ENCODE measurements around the gene NPAS2.
A peak's percentile ranks its signal among the peaks of the same experiment; 100 is the strongest.

Gene NPAS2

GRCh38 chr2:100796499-100797100, 23.3 kb upstream of the NPAS2 start:
- DNase-seq = no peak

GRCh38 chr2:100799686-100800085, 20.3 kb upstream of the NPAS2 start:
- DNase-seq = no peak

- no peak for DNase-seq
Observed at GRCh38 chr2:100800915-100801314, 19.0 kb upstream of the NPAS2 start.

GRCh38 chr2:100801402-100801801, 18.5 kb upstream of the NPAS2 start:
- DNase-seq = no peak

GRCh38 chr2:100802066-100802465, 17.9 kb upstream of the NPAS2 start:
- no peak for DNase-seq

- DNase-seq = no peak
Observed at GRCh38 chr2:100803334-100803733, 16.6 kb upstream of the NPAS2 start.

GRCh38 chr2:100806550-100806949, 13.4 kb upstream of the NPAS2 start:
- no peak for DNase-seq

- no peak for DNase-seq
Observed at GRCh38 chr2:100807707-100808106, 12.2 kb upstream of the NPAS2 start.

- DNase-seq = no peak
Observed at GRCh38 chr2:100808582-100808981, 11.4 kb upstream of the NPAS2 start.

GRCh38 chr2:100809506-100809905, 10.4 kb upstream of the NPAS2 start:
- DNase-seq = no peak

GRCh38 chr2:100810603-100811145, 9.3 kb upstream of the NPAS2 start:
- no peak for DNase-seq

- DNase-seq = no peak
Observed at GRCh38 chr2:100812116-100812515, 7.8 kb upstream of the NPAS2 start.

GRCh38 chr2:100812573-100812972, 7.4 kb upstream of the NPAS2 start:
- DNase-seq = no peak

GRCh38 chr2:100813527-100813926, 6.4 kb upstream of the NPAS2 start:
- DNase-seq = no peak

GRCh38 chr2:100814043-100814442, 5.9 kb upstream of the NPAS2 start:
- no peak for DNase-seq

- DNase-seq = no peak
Observed at GRCh38 chr2:100814453-100814852, 5.5 kb upstream of the NPAS2 start.

GRCh38 chr2:100817388-100817985, 2.5 kb upstream of the NPAS2 start:
- DNase-seq = no peak

GRCh38 chr2:100818003-100818605, 1.8 kb upstream of the NPAS2 start:
- no peak for DNase-seq

- DNase-seq = peak in 1 of 2 donors; percentile 19
Observed at GRCh38 chr2:100818606-100819369, 1.2 kb upstream of the NPAS2 start.

GRCh38 chr2:100820273-100820522, 259 bp downstream of the NPAS2 start:
- DNase-seq = no peak

GRCh38 chr2:100820523-100821254, 750 bp downstream of the NPAS2 start:
- no peak for DNase-seq

- DNase-seq = no peak
Observed at GRCh38 chr2:100821255-100821910, 1.4 kb downstream of the NPAS2 start.

GRCh38 chr2:100821911-100822265, 1.9 kb downstream of the NPAS2 start:
- DNase-seq = no peak
